Erythroblast (primary cell): ENCODE data around the gene CARD10.

ENCODE experiments used
- GATA1 ChIP-seq: IDR thresholded peaks from 2 replicates; pipeline ENCODE4 v1.6.1; 2011; ENCODE audit warnings: low read depth, mild to moderate bottlenecking, control low read depth, low read length, moderate library complexity
- POLR2A ChIP-seq: IDR thresholded peaks from 2 replicates; pipeline ENCODE4 v1.6.1; 2011; ENCODE audit warnings: mild to moderate bottlenecking, low read length

DNA sequence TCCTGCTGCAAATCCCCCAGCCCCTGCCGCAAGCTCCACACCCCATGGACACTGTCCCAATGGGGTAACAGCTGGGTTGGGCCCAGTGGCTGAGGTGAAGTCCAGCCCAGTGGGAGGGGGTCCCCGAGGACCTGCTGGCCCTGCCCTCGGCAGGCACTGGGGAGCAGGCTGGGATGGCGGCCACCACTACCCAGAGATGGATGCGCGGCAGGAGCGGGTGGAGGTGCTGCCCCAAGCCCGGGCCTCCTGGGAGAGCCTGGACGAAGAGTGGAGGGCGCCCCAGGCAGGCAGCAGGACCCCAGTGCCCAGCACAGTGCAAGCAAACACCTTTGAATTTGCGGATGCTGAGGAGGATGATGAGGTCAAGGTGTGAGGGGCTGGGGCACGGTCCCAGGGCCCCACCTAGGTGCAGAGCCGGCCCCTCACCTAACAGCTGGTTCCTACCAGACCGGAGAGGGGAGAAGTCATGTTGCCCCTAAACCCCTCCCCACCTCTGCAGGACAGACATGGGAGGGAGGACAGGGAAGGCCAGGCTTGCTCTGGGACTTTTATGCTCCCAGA is 49.3 kb upstream of the CARD10 start:
- TF ChIP-seq POLR2A (no peak), GATA1 (no peak)
